GM23338 (cell line): ENCODE results near the gene SCN2B. TPM values are rescaled to one million over a fixed set of nuclear protein-coding genes. Genes with fewer than 3 reads are reported as not detected.

Experiments used
- ATAC-seq: fragments of 200-7000 bp; cut with Tn5 transposase; 3 replicates; pipeline ENCODE4 v1.9.1; 2020
- DNase-seq: peaks from one replicate; pipeline ENCODE4 v3.0.0-alpha.2; 2015; ENCODE audit warnings: low spot score
- H2AFZ ChIP-seq: fragments of 200-600 bp; sonication (generic); 2 replicates; pipeline ENCODE4 v1.8.0; 2016; ENCODE audit warnings: antibody characterized with exemption, mild to moderate bottlenecking, moderate library complexity
- H3F3A ChIP-seq: fragments of 200-600 bp; sonication (generic); replicated peaks from 2 replicates; pipeline ENCODE4 v1.8.0; 2017; ENCODE audit warnings: antibody characterized with exemption, mixed run types, low read depth
- H3K27ac ChIP-seq: fragments of 200-600 bp; sonication (generic); 2 replicates; pipeline ENCODE4 v1.6.1; 2016; ENCODE audit warnings: low read depth
- H3K27me3 ChIP-seq: fragments of 200-600 bp; sonication (generic); 2 replicates; pipeline ENCODE4 v1.8.0; 2016; ENCODE audit warnings: mild to moderate bottlenecking, mixed run types, moderate library complexity; ENCODE audit not compliant: insufficient read depth
- H3K36me3 ChIP-seq: fragments of 200-600 bp; sonication (generic); 2 replicates; pipeline ENCODE4 v1.8.0; 2016; ENCODE audit warnings: mild to moderate bottlenecking; ENCODE audit not compliant: insufficient read depth
- H3K4me1 ChIP-seq: fragments of 200-600 bp; sonication (generic); 2 replicates; pipeline ENCODE4 v1.8.0; 2016; ENCODE audit warnings: mild to moderate bottlenecking, moderate library complexity; ENCODE audit not compliant: insufficient read depth
- H3K4me2 ChIP-seq: fragments of 200-600 bp; sonication (generic); 2 replicates; pipeline ENCODE4 v1.7.1; 2017; ENCODE audit warnings: mixed run types
- H3K4me3 ChIP-seq: fragments of 200-600 bp; sonication (generic); 2 replicates; pipeline ENCODE4 v1.6.1; 2016; ENCODE audit warnings: mixed run types
- H3K79me2 ChIP-seq: fragments of 200-600 bp; sonication (generic); replicated peaks from 2 replicates; pipeline ENCODE4 v1.8.0; 2017; ENCODE audit warnings: mild to moderate bottlenecking; ENCODE audit not compliant: insufficient read depth
- H3K9me2 ChIP-seq: fragments of 200-600 bp; sonication (generic); 2 replicates; pipeline ENCODE4 v1.8.0; 2017; ENCODE audit not compliant: insufficient read depth
- H4K20me1 ChIP-seq: fragments of 200-600 bp; sonication (generic); replicated peaks from 2 replicates; pipeline ENCODE4 v1.8.0; 2017; ENCODE audit warnings: mild to moderate bottlenecking; ENCODE audit not compliant: insufficient read depth
- H3K27ac Mint-ChIP-seq: 2 replicates; pipeline ENCODE4 v1.8.0; 2020; ENCODE audit warnings: inconsistent platforms, mild to moderate bottlenecking, moderate library complexity, mixed read lengths
- H3K27me3 Mint-ChIP-seq: 3 replicates; pipeline ENCODE4 v1.8.0; 2022; ENCODE audit warnings: low read depth, mild to moderate bottlenecking, moderate library complexity, mixed read lengths, inconsistent platforms; ENCODE audit not compliant: insufficient read depth, poor library complexity
- H3K36me3 Mint-ChIP-seq: 3 replicates; pipeline ENCODE4 v1.8.0; 2021; ENCODE audit warnings: low read depth, mild to moderate bottlenecking, inconsistent platforms, moderate library complexity, mixed read lengths
- H3K4me1 Mint-ChIP-seq: 3 replicates; pipeline ENCODE4 v1.8.0; 2020; ENCODE audit warnings: mild to moderate bottlenecking, inconsistent platforms, mixed read lengths
- H3K4me3 Mint-ChIP-seq: 3 replicates; pipeline ENCODE4 v1.8.0; 2021; ENCODE audit warnings: moderate library complexity, mild to moderate bottlenecking, inconsistent platforms, mixed read lengths
- H3K9me3 Mint-ChIP-seq: 3 replicates; pipeline ENCODE4 v1.8.0; 2020; ENCODE audit warnings: moderate library complexity, mild to moderate bottlenecking, inconsistent platforms, mixed read lengths
- CREB1 ChIP-seq: fragments of 250-450 bp; sonication (Bioruptor Pico); IDR thresholded peaks from 2 replicates; pipeline ENCODE4 v1.5.0; 2020; ENCODE audit warnings: low read depth, mild to moderate bottlenecking, moderate library complexity
- CTCF ChIP-seq, 2 experiments: fragments of 200-600 bp in 1 of 2; sonication (generic) in 1 of 2; conservative IDR thresholded peaks; 2 replicates each; pipeline versions ENCODE4 v1.5.1 to v1.6.1; 2016 to 2017; ENCODE audit warnings: antibody characterized with exemption in 2 of 2, low read depth in 2 of 2, mild to moderate bottlenecking in 2 of 2, moderate library complexity in 1 of 2
- ETS1 ChIP-seq: IDR thresholded peaks from 2 replicates; pipeline ENCODE4 v1.6.1; 2016; ENCODE audit warnings: antibody characterized with exemption
- EZH2phosphoT487 ChIP-seq: fragments of 200-600 bp; sonication (generic); IDR thresholded peaks from one replicate; pipeline ENCODE4 v1.8.1; 2018; ENCODE audit warnings: antibody characterized with exemption; ENCODE audit not compliant: unreplicated experiment
- JUNB ChIP-seq: IDR thresholded peaks from one replicate; pipeline ENCODE4 v1.6.1; 2016; ENCODE audit warnings: antibody characterized with exemption; ENCODE audit not compliant: unreplicated experiment
- NANOG ChIP-seq: IDR thresholded peaks from 2 replicates; pipeline ENCODE4 v1.6.1; 2016; ENCODE audit warnings: antibody characterized with exemption, borderline replicate concordance
- POLR2AphosphoS5 ChIP-seq: IDR thresholded peaks from 2 replicates; pipeline ENCODE4 v1.6.1; 2016; ENCODE audit warnings: antibody characterized with exemption, low read depth
- REST ChIP-seq: IDR thresholded peaks from one replicate; pipeline ENCODE4 v1.6.1; 2018; ENCODE audit warnings: antibody characterized with exemption; ENCODE audit not compliant: unreplicated experiment
- STAT1 ChIP-seq: IDR thresholded peaks from one replicate; pipeline ENCODE4 v1.6.1; 2016; ENCODE audit warnings: antibody characterized with exemption; ENCODE audit not compliant: unreplicated experiment
- polyA plus RNA-seq: library from polyadenylated mRNA; unstranded; fragments of >200 nt; fragmentation: Nextera tagmentation; extraction: Ambion mirVana; gene quantifications from 2 replicates; pipeline ENCODE4 v1.2.1, GENCODE V29; 2016
- total RNA-seq: library from RNA; depleted of rRNA; stranded (reverse); fragments of >200 nt; shearing (Covaris generic); gene quantifications from 2 replicates; pipeline ENCODE4 v1.2.3, GENCODE V29; 2014
- TF ChIP-seq, protein P1 (sequence below): fragments of 250-450 bp; sonication (Bioruptor Pico); IDR thresholded peaks from 2 replicates; pipeline ENCODE4 v1.5.0; 2020; ENCODE audit warnings: mild to moderate bottlenecking, moderate library complexity

SCN2B gene
- total and polyA plus RNA-seq, 2 experiments from 2014 or later: 0.03 TPM; not detected in 1

DNA sequence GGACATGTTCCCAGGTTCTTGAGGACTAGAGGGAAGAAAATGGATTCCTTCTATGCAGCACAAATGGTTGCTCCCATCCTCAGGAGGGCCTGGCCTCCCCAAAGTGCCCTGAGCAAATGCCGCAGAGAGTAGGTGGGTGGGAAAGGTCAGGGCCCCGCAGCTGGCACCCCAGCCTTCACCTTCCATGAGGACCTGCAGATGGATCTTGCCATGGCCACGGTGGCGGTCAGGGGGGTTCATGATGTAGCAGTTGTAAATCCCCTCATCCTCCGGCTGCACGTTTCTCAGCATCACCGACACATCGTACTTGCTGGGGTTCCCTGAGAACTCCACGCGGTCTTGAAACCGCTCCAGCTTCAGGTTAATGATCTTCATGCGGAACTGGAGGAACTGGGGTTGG, 8.5 kb downstream of the SCN2B start:
- no peaks in the 10 kb centered on the region; the same call in 1 of the 2 replicates for H4K20me1 ChIP-seq
- no peaks in the 10 kb centered on the region for H3K36me3 ChIP-seq
- no peaks in the 10 kb centered on the region for H3K79me2 ChIP-seq
- no peak overlapping the region for H3K27ac Mint-ChIP-seq
- DNase-seq: no peak
- no peak overlapping the region for H3K27ac ChIP-seq
- H2AFZ ChIP-seq: no peak overlapping the region
- no peaks in the 10 kb centered on the region for H3K9me2 ChIP-seq
- H3K4me2 ChIP-seq: no peak overlapping the region
- peaks cover 27% of the 10 kb centered on the region for H3K4me1 Mint-ChIP-seq
- H3K36me3 Mint-ChIP-seq: no peaks in the 10 kb centered on the region
- H3K9me3 Mint-ChIP-seq: no peaks in the 10 kb centered on the region
- no peak overlapping the region for H3K4me3 Mint-ChIP-seq
- no peak overlapping the region for H3K4me3 ChIP-seq
- peaks cover 26% of the 10 kb centered on the region for H3K27me3 Mint-ChIP-seq
- H3K27me3 ChIP-seq: peaks cover 54% of the 10 kb centered on the region
- ATAC-seq: no peak
- H3K4me1 ChIP-seq: peaks cover 13% of the 10 kb centered on the region
- TF ChIP-seq EZH2phosphoT487 (no peak), CTCF (conservative IDR thresholded peaks at IDR 0.05; ENCODE audit: low read depth in 2 of 2) (no peak), REST (no peak), CREB1 (no peak), NANOG (no peak), JUNB (no peak), ETS1 (no peak)
- no peaks in the 10 kb centered on the region for H3F3A ChIP-seq

DNA sequence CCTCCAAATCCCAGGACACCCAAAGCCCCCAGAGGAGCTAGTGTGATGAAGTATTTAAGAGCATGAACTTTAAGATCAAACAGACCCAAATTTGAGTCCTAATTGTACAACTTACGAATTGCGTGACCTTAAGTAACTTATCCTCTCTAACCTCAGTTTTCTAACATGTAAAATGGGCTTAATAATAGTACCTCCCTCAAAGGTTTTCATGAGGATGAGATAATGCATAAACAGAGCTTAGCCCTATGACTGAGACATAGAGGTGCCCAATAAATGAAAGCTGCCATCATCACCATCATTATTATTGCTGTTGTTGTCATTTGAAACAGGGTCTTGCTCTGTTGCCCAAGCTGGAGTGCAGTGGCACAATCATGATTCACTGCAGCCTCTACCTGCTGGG, 9.2 kb downstream of the SCN2B start:
- Histone ChIP-seq H3K36me3 (no peaks in the 10 kb centered on the region), H3F3A (no peaks in the 10 kb centered on the region), H2AFZ (no peak overlapping the region), H3K9me2 (no peaks in the 10 kb centered on the region), H3K4me1 (peaks cover 13% of the 10 kb centered on the region), H3K27me3 (peaks cover 48% of the 10 kb centered on the region), H3K79me2 (no peaks in the 10 kb centered on the region), H3K4me3 (no peak overlapping the region), H4K20me1 (no peaks in the 10 kb centered on the region; the same call in 1 of the 2 replicates), H3K27ac (no peak overlapping the region), H3K4me2 (no peak overlapping the region)
- H3K27ac Mint-ChIP-seq: no peak overlapping the region
- H3K27me3 Mint-ChIP-seq: peaks cover 25% of the 10 kb centered on the region
- H3K9me3 Mint-ChIP-seq: no peaks in the 10 kb centered on the region
- H3K4me1 Mint-ChIP-seq: peaks cover 27% of the 10 kb centered on the region
- DNase-seq (no peak), ATAC-seq (no peak)
- H3K36me3 Mint-ChIP-seq: no peaks in the 10 kb centered on the region
- no peak overlapping the region for H3K4me3 Mint-ChIP-seq
- no peak for TF ChIP-seq JUNB
- TF ChIP-seq NANOG: no peak
- TF ChIP-seq, protein P1, sequence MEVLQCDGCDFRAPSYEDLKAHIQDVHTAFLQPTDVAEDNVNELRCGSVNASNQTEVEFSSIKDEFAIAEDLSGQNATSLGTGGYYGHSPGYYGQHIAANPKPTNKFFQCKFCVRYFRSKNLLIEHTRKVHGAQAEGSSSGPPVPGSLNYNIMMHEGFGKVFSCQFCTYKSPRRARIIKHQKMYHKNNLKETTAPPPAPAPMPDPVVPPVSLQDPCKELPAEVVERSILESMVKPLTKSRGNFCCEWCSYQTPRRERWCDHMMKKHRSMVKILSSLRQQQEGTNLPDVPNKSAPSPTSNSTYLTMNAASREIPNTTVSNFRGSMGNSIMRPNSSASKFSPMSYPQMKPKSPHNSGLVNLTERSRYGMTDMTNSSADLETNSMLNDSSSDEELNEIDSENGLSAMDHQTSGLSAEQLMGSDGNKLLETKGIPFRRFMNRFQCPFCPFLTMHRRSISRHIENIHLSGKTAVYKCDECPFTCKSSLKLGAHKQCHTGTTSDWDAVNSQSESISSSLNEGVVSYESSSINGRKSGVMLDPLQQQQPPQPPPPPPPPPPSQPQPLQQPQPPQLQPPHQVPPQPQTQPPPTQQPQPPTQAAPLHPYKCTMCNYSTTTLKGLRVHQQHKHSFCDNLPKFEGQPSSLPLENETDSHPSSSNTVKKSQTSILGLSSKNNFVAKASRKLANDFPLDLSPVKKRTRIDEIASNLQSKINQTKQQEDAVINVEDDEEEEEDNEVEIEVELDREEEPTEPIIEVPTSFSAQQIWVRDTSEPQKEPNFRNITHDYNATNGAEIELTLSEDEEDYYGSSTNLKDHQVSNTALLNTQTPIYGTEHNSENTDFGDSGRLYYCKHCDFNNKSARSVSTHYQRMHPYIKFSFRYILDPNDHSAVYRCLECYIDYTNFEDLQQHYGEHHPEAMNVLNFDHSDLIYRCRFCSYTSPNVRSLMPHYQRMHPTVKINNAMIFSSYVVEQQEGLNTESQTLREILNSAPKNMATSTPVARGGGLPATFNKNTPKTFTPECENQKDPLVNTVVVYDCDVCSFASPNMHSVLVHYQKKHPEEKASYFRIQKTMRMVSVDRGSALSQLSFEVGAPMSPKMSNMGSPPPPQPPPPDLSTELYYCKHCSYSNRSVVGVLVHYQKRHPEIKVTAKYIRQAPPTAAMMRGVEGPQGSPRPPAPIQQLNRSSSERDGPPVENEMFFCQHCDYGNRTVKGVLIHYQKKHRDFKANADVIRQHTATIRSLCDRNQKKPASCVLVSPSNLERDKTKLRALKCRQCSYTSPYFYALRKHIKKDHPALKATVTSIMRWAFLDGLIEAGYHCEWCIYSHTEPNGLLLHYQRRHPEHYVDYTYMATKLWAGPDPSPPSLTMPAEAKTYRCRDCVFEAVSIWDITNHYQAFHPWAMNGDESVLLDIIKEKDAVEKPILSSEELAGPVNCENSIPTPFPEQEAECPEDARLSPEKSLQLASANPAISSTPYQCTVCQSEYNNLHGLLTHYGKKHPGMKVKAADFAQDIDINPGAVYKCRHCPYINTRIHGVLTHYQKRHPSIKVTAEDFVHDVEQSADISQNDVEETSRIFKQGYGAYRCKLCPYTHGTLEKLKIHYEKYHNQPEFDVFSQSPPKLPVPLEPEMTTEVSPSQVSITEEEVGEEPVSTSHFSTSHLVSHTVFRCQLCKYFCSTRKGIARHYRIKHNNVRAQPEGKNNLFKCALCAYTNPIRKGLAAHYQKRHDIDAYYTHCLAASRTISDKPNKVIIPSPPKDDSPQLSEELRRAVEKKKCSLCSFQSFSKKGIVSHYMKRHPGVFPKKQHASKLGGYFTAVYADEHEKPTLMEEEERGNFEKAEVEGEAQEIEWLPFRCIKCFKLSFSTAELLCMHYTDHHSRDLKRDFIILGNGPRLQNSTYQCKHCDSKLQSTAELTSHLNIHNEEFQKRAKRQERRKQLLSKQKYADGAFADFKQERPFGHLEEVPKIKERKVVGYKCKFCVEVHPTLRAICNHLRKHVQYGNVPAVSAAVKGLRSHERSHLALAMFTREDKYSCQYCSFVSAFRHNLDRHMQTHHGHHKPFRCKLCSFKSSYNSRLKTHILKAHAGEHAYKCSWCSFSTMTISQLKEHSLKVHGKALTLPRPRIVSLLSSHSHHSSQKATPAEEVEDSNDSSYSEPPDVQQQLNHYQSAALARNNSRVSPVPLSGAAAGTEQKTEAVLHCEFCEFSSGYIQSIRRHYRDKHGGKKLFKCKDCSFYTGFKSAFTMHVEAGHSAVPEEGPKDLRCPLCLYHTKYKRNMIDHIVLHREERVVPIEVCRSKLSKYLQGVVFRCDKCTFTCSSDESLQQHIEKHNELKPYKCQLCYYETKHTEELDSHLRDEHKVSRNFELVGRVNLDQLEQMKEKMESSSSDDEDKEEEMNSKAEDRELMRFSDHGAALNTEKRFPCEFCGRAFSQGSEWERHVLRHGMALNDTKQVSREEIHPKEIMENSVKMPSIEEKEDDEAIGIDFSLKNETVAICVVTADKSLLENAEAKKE (CRISPR knock-in tag): no peak
- TF ChIP-seq POLR2AphosphoS5: no peak
- no peak for TF ChIP-seq STAT1
- no peak for TF ChIP-seq EZH2phosphoT487
